ENCODE results near the gene CARD9. TPM values are rescaled to one million over a fixed set of nuclear protein-coding genes. Genes with fewer than 3 reads are reported as not detected.

The CARD9 gene
- total and polyA plus RNA-seq, 2 of the 8 experiments (the other 6 are each of a cell fraction or from before 2014, with no cell fraction given) = 0.15 to 1.1 TPM

DNA sequence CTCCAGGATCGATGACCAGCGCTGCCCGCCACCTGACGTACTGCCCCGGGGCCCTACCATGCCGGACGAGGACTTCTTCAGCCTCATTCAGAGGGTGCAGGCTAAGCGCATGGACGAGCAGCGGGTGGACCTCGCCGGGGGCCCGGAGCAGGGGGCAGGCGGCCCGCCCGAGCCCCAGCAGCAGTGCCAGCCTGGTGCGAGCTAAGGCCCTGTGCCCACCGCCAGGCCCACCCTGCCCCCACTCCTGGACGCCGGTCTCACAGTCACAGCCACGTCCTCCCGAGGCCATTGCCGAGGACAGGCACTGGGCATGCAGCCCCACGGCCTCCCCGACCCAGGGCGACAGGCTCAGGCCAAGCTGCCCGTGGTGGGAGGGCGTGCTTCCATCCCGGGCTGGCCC, 15.5 kb downstream of the CARD9 start (continued):
- TF ChIP-seq CBX8 (IDR thresholded peaks at IDR 0.05; ENCODE audit: borderline replicate concordance, low read depth, low read length) = no peak
- no peak for TF ChIP-seq HDAC2 (IDR thresholded peaks at IDR 0.05; ENCODE audit: borderline replicate concordance in 1 of 2, low read depth in 2 of 2, low read length in 2 of 2)
- no peak for TF ChIP-seq RBBP5 (IDR thresholded peaks at IDR 0.05; ENCODE audit: borderline replicate concordance, low read depth, low read length)
- no peak for TF ChIP-seq TBP (IDR thresholded peaks at IDR 0.05; ENCODE audit: low read depth, low read length)
- no peak for TF ChIP-seq NANOG (IDR thresholded peaks at IDR 0.05; ENCODE audit: insufficient read depth, low read depth, low read length, poor library complexity, severe bottlenecking)
- TF ChIP-seq KDM4A (IDR thresholded peaks at IDR 0.05; ENCODE audit: low read depth, low read length, severe bottlenecking) = no peak
